GM12874 (cell line): ENCODE results near the gene HAND1.

ENCODE experiments used
- TF ChIP-seq, protein P1 (sequence below): IDR thresholded peaks from 2 replicates; pipeline ENCODE4 v1.5.1; 2011; ENCODE audit warnings: low read depth, mild to moderate bottlenecking, control low read depth, low read length, moderate library complexity; ENCODE audit not compliant: insufficient read depth

HAND1 gene

GRCh38 chr5:154491941-154492340 is 13.9 kb upstream of the HAND1 start:
- TF ChIP-seq, protein P1, sequence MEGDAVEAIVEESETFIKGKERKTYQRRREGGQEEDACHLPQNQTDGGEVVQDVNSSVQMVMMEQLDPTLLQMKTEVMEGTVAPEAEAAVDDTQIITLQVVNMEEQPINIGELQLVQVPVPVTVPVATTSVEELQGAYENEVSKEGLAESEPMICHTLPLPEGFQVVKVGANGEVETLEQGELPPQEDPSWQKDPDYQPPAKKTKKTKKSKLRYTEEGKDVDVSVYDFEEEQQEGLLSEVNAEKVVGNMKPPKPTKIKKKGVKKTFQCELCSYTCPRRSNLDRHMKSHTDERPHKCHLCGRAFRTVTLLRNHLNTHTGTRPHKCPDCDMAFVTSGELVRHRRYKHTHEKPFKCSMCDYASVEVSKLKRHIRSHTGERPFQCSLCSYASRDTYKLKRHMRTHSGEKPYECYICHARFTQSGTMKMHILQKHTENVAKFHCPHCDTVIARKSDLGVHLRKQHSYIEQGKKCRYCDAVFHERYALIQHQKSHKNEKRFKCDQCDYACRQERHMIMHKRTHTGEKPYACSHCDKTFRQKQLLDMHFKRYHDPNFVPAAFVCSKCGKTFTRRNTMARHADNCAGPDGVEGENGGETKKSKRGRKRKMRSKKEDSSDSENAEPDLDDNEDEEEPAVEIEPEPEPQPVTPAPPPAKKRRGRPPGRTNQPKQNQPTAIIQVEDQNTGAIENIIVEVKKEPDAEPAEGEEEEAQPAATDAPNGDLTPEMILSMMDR: no peak

DNA sequence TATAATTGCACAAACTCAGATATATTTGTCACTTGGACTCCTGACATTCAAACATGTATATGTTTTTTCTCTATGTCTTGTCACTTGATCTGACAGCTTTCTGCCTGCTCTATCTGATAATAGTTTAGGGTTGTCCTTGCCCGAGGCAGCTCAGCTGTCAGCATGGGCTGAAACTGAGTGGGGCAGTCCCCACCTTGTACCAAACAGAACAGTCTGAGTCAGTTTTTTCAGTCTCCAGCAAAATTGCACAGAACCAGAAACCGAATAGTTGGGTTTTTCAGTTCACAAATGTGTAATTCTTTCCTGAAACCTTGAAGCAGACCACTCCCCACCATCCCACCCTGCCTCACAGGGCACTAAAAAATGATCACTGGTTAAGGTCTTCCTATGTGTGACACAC is 9.5 kb upstream of the HAND1 start:
- TF ChIP-seq, protein P1: no peak

DNA sequence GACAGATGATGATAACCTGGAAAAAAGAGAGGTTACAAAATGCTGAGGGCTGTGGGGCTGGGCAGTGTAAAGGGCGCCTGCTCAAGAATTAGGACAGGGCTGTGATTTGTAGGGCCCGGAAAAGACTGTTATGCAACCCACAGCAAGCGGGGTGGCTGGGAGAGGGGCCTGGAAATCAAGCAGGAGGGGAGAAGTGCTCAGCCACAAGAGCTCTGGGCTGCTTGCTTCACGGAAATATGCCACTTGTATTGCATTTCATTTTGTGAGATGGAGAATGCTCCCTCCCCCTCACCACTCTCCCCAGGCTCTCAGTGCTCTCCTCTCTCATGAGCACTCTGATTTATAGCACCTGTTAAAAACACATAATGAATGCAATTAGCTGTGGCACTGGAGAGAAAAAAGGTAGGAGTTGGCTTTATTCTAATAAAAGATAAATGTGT is 8.4 kb upstream of the HAND1 start:
- TF ChIP-seq, protein P1: no peak

GRCh38 chr5:154485850-154486426 is 7.9 kb upstream of the HAND1 start:
- TF ChIP-seq, protein P1: no peak

- TF ChIP-seq, protein P1: no peak
These were observed 7.1 kb upstream of the HAND1 start for GRCh38 chr5:154485096-154485491.

GRCh38 chr5:154484393-154485095 is 6.5 kb upstream of the HAND1 start:
- TF ChIP-seq, protein P1: no peak

- TF ChIP-seq, protein P1: no peak
These were observed 5.8 kb upstream of the HAND1 start for GRCh38 chr5:154483654-154484392.
